AG04450 (cell line): ENCODE measurements around the gene MITF. TPM values are rescaled to one million over a fixed set of nuclear protein-coding genes. Genes with fewer than 3 reads are reported as not detected.

Source experiments
- CTCF ChIA-PET: fragments of 300-600, 350-600 bp; formaldehyde crosslinking; extraction: SDS; loops from one replicate; lab custom pipeline; 2022; ENCODE audit warnings: antibody characterized with exemption, inconsistent platforms; lab: Charles Lee
- POLR2A ChIA-PET: fragments of 350-600 bp; formaldehyde crosslinking; extraction: SDS; loops from one replicate; lab custom pipeline; 2021; ENCODE audit warnings: antibody characterized with exemption, inconsistent platforms; lab: Yijun Ruan, JAX
- DNase-seq: peaks from one replicate; pipeline ENCODE4 v3.0.0-alpha.2; 2011; ENCODE audit warnings: low read depth, low spot score
- H3K27ac ChIP-seq: one replicate; pipeline ENCODE4 v1.5.1; 2012; ENCODE audit warnings: low read depth, low read length, control low read depth
- H3K27me3 ChIP-seq: one replicate; pipeline ENCODE4 v1.6.0; 2012; ENCODE audit warnings: low read length; ENCODE audit not compliant: control insufficient read depth, insufficient read depth
- H3K4me3 ChIP-seq: 2 replicates; pipeline ENCODE4 v1.5.1; 2011; ENCODE audit warnings: mild to moderate bottlenecking, low read depth, low read length, control low read depth
- H3K9me3 ChIP-seq: 2 replicates; pipeline ENCODE4 v1.5.1; 2012; ENCODE audit warnings: low read length; ENCODE audit not compliant: control insufficient read depth, insufficient read depth
- CTCF ChIP-seq: IDR thresholded peaks from 2 replicates; pipeline ENCODE4 v1.5.1; 2011; ENCODE audit warnings: low read depth, low read length, control low read depth, inconsistent platforms
- polyA plus RNA-seq: library from polyadenylated mRNA; depleted of rRNA; stranded (reverse); fragments of >200 nt; gene quantifications from 2 replicates; pipeline ENCODE4 v1.2.3, GENCODE V29; 2011

The MITF gene
- polyA plus RNA-seq, 1 experiment = 32.2 TPM

GRCh38 chr3:69750549-69750948, 11.3 kb downstream of the MITF start:
- TF ChIP-seq CTCF = no peak
- CTCF ChIA-PET = interaction anchor here (1.9 kb wide), 1 partner anchor 42 kb away, joined by 7 read pairs; no protein-coding TSS in a partner anchor
- Histone ChIP-seq H3K9me3 (peaks cover 10% of the 10 kb centered on the region), H3K27ac (no peak overlapping the region), H3K27me3 (no peaks in the 10 kb centered on the region), H3K4me3 (no peak overlapping the region)
- POLR2A ChIA-PET = no interaction called here
- DNase-seq = no peak

- POLR2A ChIA-PET = no interaction called here
- TF ChIP-seq CTCF = no peak
- Histone ChIP-seq H3K9me3 (peaks cover 10% of the 10 kb centered on the region), H3K27me3 (no peaks in the 10 kb centered on the region), H3K27ac (no peak overlapping the region), H3K4me3 (no peak overlapping the region)
- CTCF ChIA-PET = interaction anchor here (1.9 kb wide), 1 partner anchor 41 kb away, joined by 7 read pairs; no protein-coding TSS in a partner anchor
- no peak for DNase-seq
Measured at GRCh38 chr3:69751074-69751476, 11.8 kb downstream of the MITF start.

GRCh38 chr3:69752241-69752640, 13.0 kb downstream of the MITF start:
- Histone ChIP-seq H3K9me3 (peaks cover 10% of the 10 kb centered on the region), H3K27me3 (no peaks in the 10 kb centered on the region), H3K27ac (no peak overlapping the region), H3K4me3 (no peak overlapping the region)
- DNase-seq = no peak
- ChIA-PET CTCF (no interaction called here), POLR2A (no interaction called here)
- TF ChIP-seq CTCF = no peak

- TF ChIP-seq CTCF = no peak
- Histone ChIP-seq H3K4me3 (no peak overlapping the region), H3K27ac (no peak overlapping the region), H3K27me3 (no peaks in the 10 kb centered on the region), H3K9me3 (peaks cover 10% of the 10 kb centered on the region)
- ChIA-PET CTCF (no interaction called here), POLR2A (no interaction called here)
- DNase-seq = no peak
Measured at GRCh38 chr3:69753179-69753775, 14.0 kb downstream of the MITF start.

- no peak overlapping the region for H3K27ac ChIP-seq
- H3K9me3 ChIP-seq = peaks cover 10% of the 10 kb centered on the region
- TF ChIP-seq CTCF = no peak
- H3K4me3 ChIP-seq = no peak overlapping the region
- no peaks in the 10 kb centered on the region for H3K27me3 ChIP-seq
- ChIA-PET POLR2A (no interaction called here), CTCF (no interaction called here)
- no peak for DNase-seq
Measured at GRCh38 chr3:69755795-69756194, 16.5 kb downstream of the MITF start.
